Endometrial microvascular endothelial cells (primary cell): ENCODE results near the gene CNPY4. TPM values are rescaled to one million over a fixed set of nuclear protein-coding genes. Genes with fewer than 3 reads are reported as not detected.
"Not testable (repeated sequence)": the region's sequence is repeated elsewhere in the genome, so short reads cannot be mapped to it uniquely, and the experiment has no call there.

Source experiments
- in situ Hi-C: cut with HindIII; loops from 2 replicates; pipeline ENCODE4 v1.10.0; 2017; ENCODE audit warnings: low sequenced_read_pairs, low pct_unique_long_range_greater_than_20kb; ENCODE audit errors: inconsistent ontology term
- total RNA-seq: library from RNA; depleted of rRNA; stranded (reverse); fragments of >200 nt; gene quantifications from one replicate; pipeline ENCODE4 v1.2.3, GENCODE V29; 2015; ENCODE audit errors: inconsistent ontology term

The CNPY4 gene
- total RNA-seq, 1 donor from 2014 or later = 28.3 TPM

DNA sequence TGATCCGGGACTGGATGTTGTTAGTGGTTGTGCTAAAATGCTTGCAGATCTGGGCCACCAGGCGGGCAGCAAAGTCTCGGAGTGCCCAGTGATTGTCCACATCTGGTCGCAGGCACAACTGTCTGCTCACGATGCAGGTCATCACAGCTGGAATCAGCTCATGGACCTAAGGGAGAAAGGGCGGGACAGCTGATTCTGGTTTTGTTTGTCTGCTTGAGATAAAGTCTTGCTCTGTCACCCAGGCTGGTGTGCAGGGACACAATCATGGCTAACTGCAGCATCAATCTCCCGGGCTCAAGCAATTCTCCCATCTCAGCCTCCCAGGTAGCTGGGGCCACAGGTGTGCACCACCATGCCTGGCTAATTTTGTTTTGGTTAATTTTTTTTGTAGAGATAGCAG is 8.3 kb upstream of the CNPY4 start:
- in situ Hi-C loops = no loop called here

DNA sequence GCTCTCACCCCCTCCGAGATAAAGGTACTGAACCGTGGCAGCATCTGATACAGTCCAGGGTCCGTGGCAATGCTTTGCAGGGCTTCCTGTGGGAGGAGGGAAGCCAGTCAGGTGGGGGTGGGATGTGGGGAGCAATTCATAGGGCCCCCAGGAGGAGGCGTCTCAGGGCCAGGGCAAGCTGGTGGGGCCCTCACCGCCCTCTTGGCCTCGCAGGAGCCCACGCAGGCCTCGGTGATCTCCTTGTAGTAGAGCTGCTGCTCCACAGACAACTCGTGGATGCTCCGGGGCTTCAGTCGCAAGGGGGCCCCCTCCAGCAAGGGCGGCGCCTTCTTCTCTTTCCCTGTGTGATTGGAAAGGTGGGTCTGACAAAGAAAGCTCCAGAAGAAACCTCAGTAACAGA is 7.5 kb upstream of the CNPY4 start:
- in situ Hi-C loops = no loop called here

DNA sequence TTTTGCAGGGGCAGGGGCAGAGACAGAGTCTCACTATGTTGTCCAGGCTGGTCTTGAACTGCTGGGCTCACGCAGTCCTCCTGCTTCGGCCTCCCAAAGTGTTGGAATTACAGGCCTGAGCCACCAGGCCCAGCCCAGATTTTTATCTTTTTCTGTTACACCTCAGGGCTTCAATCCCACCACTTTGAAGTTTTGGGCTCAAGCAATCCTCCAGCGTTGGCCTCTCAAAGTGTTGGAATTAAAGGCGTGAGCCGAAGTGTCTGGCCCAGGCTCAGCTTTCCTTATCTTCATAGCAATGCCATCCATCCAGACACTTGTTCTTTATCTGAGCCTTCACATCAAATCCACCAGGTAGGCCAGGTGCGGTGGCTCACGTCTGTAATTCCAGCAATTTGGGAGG is 4.4 kb upstream of the CNPY4 start:
- in situ Hi-C loops = no loop called here

DNA sequence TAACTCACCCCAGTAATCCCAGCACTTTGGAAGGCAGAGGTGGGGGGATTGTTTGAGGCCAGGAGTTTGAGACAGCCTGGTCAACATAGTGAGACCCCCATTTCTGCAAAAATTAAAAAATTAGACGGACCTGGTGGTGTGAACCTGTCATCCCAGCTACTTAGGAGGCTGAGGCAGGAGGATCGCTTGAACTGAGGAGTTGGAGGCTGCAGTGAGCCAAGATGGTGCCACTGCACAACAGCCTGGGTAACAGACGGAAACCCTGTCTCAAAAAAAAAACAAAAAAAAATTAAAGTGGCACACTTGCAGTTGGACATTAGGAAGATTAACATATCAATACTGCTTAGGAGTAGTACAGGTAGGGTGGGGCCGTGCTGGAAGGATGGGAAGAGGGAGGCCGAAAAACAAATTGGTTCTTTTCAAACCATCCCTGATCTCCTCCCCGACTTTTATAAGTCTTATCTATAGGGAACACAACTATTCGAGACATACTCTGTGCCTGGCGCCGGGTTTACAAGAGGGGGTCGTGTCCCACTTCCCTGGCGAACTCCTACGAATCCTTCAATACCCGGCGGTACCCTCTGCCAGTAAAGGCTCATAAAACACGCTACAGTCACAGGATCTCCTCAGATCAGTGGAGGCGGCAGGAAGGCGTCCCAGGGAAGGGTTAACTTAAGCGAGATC is 904 bp upstream of the CNPY4 start:
- in situ Hi-C loops = no loop called here

DNA sequence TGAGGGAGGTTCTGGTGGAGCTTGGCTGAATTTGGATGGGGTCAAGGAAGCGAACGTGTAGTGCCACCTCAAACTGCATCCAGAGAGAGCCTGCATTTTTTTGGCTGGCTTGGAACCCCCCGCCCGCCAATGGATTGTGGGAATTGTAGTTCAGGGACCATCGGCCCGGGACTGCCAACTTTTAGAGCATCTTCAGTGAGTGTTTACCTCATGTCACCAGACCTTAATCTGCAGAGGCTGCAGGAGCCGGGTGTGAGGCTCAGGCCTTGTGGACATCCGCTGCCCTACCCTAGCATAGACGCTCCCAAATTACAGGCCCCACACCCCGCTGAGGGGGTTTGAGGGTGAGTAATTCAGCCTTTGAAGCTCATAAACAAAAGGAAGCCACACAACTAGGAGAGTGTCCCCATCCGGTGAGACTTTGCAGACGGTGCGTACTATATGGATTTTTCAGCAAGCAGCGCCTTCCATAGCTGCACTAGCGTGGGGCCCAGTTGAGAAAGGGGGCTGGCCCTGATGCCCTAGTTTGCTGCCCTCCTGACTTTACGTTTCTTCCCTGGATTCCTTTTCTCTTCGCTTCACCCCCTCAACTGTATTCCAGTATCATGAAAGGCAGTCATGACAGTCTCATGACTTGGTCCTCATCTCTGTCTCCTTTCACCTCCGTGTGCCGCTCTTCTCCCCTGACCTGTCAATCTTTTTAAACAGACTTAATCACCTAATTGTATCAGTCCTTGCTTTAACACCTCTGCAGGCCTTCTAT is 717 bp downstream of the CNPY4 start:
- in situ Hi-C loops = no loop called here

DNA sequence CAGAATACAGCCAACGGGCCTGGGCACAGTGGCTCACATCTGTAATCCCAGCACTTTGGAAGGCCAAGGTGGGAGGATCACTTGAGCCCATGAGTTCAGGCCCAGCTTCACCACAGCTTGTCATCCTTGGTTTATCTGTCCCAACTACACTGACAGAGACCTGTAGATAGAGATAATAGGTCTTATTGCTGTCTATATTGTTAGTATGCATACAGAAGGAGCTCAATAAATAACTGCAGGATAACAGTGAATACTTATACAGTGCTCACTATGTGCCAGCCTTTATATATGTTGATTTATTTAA is 1.3 kb downstream of the CNPY4 start:
- in situ Hi-C loops = no loop called here

DNA sequence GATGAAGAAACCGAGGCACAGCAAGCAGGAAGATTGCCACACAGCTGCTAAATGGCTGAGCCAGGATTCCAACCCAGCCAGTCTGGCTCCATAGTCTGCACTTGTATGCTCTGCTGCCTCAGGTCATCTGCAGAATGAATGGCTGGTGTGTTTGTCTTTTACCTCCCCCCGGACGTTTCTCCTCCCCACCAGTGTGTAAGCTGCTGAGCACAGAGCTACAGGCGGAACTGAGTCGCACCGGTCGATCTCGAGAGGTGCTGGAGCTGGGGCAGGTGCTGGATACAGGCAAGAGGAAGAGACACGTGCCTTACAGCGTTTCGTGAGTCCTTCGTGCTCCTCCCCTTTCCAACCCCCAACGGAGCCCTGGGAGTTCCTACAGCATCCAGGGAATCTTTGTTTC is 2.6 kb downstream of the CNPY4 start:
- in situ Hi-C loops = no loop called here

DNA sequence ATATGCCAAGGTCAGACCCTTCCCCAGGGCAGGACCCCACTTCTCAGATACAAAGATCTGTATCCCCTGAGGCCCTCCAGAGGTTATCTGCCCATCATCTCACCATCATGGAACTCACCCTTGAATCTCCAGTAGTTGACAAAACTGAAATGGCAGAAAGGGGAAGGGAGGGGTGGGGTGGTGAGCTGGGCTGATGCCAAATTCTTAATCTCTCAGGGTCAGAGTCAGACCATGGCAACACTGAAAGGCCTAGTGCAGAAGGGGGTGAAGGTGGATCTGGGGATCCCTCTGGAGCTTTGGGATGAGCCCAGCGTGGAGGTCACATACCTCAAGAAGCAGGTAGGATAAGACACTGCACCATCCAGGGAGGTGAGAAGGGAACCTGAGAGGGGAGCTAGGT is 3.1 kb downstream of the CNPY4 start:
- in situ Hi-C loops = no loop called here

DNA sequence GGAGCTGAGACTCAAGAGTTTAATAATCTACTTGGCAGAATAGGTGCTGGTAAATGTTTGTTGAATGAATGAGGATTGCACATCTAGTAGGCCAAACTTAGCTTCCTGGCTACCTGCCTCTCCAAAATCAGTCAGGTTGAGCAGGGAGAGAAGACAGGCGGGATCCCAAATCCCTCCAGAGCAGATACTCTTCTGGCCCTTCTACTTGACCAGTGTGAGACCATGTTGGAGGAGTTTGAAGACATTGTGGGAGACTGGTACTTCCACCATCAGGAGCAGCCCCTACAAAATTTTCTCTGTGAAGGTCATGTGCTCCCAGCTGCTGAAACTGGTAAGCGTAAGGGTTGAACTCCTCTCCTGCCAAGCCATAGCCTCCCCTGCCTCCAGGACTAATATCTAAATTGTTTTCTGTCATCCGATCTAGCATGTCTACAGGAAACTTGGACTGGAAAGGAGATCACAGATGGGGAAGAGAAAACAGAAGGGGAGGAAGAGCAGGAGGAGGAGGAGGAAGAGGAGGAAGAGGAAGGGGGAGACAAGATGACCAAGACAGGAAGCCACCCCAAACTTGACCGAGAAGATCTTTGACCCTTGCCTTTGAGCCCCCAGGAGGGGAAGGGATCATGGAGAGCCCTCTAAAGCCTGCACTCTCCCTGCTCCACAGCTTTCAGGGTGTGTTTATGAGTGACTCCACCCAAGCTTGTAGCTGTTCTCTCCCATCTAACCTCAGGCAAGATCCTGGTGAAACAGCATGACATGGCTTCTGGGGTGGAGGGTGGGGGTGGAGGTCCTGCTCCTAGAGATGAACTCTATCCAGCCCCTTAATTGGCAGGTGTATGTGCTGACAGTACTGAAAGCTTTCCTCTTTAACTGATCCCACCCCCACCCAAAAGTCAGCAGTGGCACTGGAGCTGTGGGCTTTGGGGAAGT is 5.1 kb downstream of the CNPY4 start:
- in situ Hi-C loops = no loop called here

DNA sequence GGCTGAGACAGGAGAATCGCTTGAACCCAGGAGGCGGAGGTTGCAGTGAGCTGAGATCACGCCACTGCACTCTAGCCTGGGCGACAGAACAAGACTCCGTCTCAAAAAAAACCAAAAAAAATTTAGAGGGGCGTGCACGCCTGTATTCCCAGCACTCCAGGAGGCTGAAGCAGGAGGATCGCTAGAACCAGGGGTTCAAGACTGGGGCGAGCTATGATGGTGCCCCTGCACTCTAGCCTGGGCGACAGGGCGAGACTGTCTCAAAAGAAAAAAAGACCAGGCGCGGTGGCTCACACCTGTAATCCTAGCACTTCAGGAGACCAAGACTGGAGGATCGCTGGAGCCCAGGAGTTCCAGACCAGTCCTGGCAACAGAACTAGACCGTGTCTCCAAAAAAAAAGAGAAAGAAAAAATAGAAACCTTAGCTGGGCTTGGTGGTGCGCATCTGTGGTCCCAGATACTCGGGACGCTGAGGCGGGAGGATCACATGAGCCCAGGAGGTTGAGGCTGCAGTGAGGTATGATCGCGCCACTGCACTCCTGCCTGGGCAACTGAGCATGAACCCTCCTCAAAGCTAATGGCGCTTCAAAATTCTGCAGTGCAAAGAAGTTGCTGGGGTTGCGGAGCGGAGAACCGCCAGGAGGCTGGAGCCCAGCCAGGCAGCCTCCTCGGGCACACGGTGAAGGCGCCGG is 7.0 kb downstream of the CNPY4 start:
- in situ Hi-C loops = no loop called here

DNA sequence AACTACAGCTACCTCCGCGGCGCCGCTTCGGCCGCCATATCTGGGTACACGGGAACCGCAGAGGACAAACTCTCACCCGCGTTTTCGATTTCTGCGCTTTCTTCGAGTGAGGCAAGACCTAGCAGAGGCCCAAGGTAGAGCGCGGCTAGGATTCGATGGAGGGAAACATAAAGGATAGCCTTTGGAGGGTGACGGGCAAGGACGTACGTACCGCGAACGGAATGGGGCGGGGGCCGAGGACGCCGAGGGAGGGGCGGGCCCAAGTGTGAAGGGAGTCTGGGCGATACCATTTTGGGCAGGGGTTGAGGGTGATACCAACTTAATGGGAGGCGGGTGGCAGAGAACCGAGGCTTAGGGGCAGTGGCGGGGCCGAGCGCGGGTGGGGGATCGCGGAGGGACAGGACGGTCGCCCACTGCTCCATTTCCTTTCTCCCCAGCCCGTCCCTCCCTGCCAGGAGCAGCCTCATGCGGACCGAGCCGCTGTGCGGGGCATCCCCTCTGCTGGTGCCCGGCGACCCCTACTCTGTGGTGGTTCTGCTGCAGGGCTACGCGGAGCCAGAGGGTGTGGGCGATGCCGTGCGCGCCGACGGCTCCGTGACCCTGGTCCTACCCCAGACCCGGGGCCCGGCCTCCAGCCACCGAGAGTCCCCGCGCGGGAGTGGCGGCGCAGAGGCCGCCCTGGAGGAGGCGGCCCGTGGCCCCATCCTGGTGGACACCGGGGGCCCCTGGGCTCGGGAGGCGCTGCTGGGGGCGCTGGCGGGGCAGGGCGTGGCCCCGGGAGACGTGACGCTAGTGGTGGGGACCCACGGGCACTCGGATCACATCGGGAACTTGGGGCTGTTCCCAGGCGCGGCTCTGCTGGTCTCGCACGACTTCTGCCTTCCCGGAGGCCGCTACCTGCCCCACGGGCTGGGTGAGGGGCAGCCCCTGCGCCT is 7.8 kb downstream of the CNPY4 start, which contains the start of gene MBLAC1:
MBLAC1 (plus strand) TSS at position 37 of the 935 bp plus-strand sequence; CDS start at position 466, 429 bp downstream.
- in situ Hi-C loops = no loop called here

DNA sequence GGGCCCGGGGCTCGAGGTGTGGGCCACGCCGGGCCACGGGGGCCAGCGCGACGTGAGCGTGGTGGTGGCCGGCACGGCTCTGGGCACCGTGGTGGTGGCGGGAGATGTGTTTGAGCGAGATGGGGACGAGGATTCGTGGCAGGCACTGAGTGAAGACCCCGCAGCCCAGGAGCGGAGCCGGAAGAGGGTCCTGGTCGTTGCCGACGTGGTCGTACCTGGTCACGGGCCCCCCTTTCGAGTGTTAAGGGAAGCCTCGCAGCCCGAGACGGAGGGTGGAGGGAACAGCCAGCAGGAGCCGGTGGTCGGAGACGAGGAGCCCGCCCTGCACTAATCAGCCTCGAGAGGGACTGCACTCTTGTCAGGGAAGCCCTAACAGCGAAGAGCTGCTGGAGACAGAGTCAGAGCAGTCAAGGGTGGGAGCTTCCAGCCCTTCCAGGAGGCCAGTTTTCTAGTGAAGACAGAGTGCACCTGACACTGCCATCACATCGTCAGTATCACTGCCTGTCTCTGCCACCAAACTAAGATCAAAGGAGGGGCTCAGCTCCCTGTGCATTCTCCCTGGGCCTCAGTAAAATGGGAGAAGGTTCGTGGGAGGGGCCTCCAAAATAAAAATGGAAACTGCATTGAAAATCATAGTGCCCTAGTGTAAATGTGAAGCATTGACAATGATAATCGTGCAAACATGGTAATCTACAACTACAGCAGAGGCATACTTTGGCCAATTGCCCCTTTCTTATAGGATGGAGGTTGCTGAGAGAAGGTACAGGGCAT is 8.6 kb downstream of the CNPY4 start:
- in situ Hi-C loops = no loop called here

DNA sequence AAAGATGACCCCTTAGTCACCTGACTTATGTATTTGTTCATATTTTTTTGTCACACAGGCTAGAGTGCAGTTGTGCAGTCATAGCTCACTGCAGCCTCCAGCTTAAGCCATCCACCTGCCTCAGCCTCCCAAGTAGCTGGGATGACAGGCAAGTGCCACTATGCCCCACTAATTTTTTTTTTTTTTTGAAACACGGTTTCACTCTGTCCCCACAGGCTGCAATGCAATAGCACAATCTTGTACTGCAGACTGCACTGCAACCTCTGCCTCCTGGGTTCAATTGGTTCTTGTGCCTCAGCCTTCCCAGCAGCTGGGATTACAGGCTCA is 9.2 kb downstream of the CNPY4 start:
- in situ Hi-C loops = no loop called here

DNA sequence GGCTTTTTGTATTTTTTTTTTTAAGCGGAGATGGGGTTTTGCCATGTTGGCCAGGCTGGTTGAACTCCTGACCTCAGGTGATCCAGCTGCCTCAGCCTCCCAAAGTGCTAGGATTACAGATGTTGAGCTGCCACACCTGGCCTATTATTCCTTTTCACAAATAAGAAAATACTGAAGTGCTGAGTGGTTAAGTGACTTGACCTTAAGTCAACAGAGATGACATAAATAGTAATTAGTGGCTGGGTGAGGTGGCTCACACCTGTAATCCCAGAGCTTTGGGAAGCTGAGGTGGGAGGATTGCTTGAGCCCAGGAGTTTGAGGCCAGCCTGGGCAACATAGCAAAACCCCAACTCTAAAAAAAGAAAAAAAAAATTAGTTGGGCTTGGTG is 10.8 kb downstream of the CNPY4 start:
- in situ Hi-C loops = not testable (repeated sequence)

DNA sequence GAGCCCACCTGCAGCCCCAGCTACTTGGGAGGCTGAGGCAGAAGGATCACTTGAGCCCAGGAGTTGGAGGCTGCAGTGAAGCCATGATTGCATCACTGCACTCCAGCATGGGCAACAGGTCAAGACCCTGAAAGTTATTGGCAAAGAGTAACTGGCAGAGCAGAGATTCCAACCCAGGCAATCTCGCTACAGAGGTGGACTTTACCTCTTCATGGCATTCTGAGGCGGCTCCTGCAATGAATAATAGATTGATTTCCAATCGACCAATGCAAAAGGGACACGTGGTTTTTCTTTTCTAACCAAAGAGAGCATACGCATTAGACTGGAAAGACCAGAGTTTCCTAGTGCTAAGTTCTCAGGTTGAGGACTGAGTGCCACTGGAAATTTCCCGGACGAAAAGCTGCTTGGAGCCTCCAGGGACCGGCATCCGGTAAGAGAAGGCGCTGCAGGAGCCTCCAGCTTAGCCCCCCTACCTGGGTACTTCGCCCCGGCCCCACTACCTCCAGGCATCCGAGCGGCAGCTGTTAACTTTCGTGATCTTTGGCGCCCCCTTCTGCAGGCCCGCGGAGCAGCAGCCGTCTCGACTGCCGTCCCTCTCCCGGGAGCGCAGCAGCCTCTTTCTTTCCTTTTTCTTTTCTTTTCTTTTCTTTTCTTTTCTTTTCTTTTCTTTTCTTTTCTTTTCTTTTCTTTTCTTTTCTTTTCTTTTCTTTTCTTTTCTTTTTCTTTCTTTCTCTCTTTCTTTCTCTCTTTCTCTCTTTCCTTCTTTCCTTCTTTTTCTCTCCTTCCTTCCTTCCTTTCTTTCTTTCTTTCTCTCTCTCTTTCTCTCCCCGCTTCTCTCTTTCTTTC is 11.4 kb downstream of the CNPY4 start:
- in situ Hi-C loops = no loop called here

DNA sequence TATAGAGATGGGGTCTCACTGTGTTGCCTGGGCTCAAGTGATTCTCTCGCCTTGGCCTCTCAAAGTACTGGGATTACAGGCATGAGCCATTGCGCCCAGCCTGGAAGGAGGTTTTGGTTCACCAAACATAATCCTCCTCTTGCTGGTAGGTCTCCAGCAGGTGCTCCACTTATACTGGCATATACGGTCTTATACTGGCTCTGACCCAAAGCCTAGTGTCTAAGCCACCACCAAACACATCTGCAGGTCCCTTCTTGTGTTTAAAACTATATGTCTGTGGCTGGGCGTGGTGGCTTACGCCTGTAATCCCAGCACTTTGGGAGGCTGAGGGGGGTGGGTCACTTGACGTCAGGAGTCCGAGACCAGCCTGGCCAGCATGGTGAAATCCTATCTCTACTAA is 12.7 kb downstream of the CNPY4 start:
- in situ Hi-C loops = no loop called here

DNA sequence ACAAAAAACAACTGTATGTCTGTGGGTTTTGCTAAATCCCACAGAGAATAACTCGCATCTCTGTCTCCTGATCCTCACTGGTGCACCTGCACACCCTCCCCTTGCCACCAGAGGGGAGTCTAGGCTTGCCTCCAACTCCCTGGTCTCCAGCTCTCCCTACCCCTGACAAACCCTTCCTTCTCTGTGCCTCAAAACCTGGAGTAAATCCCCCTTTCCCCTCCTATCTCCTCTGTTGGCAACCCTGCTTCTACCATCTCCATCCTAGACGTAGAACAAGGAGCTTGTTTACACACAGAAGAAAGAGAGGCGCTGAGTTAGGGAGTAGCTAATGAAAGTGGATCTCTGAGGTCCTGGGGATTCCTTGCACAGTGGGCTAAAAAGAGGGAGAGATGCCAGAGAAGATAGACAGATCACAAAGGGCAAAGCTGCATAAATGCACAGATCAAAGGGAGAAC is 13.3 kb downstream of the CNPY4 start:
- in situ Hi-C loops = no loop called here
